Tibial artery (tissue), 4 donors: ENCODE results near the gene PCDHGA1.

Source experiments
- DNase-seq, 2 donors: peaks; one replicate each; pipeline ENCODE4 v3.0.0-alpha.2; 2019
- H3K27ac ChIP-seq, 2 donors: fragments of 200-600 bp; sonication (generic) in 1 of 2; 1 replicate in 1 of 2; 2 replicates in 1 of 2; pipeline ENCODE4 v1.5.1; 2018 to 2019; ENCODE audit warnings: mild to moderate bottlenecking in 1 of 2
- H3K27me3 ChIP-seq, 2 donors: fragments of 200-600 bp; sonication (generic) in 1 of 2; one replicate each; pipeline versions ENCODE4 v1.5.1 to v1.6.0; 2016 to 2019
- H3K36me3 ChIP-seq, 3 donors: fragments of 200-600 bp; sonication (generic) in 2 of 3; one replicate each; pipeline ENCODE4 v1.5.1; 2016 to 2019; ENCODE audit warnings: mild to moderate bottlenecking in 2 of 3
- H3K4me1 ChIP-seq, 4 donors: fragments of 200-600 bp; sonication (generic) in 2 of 4; 1 replicate in 3 of 4; 2 replicates in 1 of 4; pipeline ENCODE4 v1.5.1; 2016 to 2019
- H3K4me3 ChIP-seq, 2 donors: fragments of 200-600 bp; sonication (generic) in 1 of 2; 1 replicate in 1 of 2; 2 replicates in 1 of 2; pipeline ENCODE4 v1.5.1; 2018 to 2019; ENCODE audit warnings: mild to moderate bottlenecking in 2 of 2
- H3K9me3 ChIP-seq, 3 donors: fragments of 200-600 bp; sonication (generic) in 1 of 3; one replicate each; pipeline ENCODE4 v1.5.1; 2016 to 2019
- CTCF ChIP-seq, 2 experiments: fragments of 200-600 bp in 1 of 2; fragments of 450-650 bp in 1 of 2; IDR thresholded peaks; one replicate each; pipeline ENCODE4 v1.5.1; 2017 to 2019; ENCODE audit warnings: antibody characterized with exemption in 2 of 2, mild to moderate bottlenecking in 1 of 2, moderate library complexity in 1 of 2
- intact Hi-C: fragments of 100-400 bp; cut with DNase I; formaldehyde crosslinking; loops from one replicate; pipeline ENCODE4 v1.15.0; 2023; ENCODE audit warnings: low total_unique reads

The PCDHGA1 gene

GRCh38 chr5:141529002-141529401, 198.7 kb downstream of the PCDHGA1 start:
- TF ChIP-seq CTCF (IDR thresholded peaks at IDR 0.05): no peak
- intact Hi-C loops: no loop called here
- Histone ChIP-seq H3K27me3 (no peaks in the 10 kb centered on the region), H3K27ac (peak overlapping the region; percentile 49 to 71), H3K4me1 (peaks cover 0 to 34% (median 7%) of the 10 kb centered on the region in 4 donors), H3K36me3 (peaks cover 32 to 54% (median 49%) of the 10 kb centered on the region in 3 donors), H3K4me3 (no peak overlapping the region), H3K9me3 (no peaks in the 10 kb centered on the region)
- DNase-seq: peak in 1 of 2 donors; percentile 49

- no peaks in the 10 kb centered on the region for H3K9me3 ChIP-seq
- no peak for TF ChIP-seq CTCF (IDR thresholded peaks at IDR 0.05)
- no peak for DNase-seq
- intact Hi-C loops: no loop called here
- H3K27ac ChIP-seq: peak overlapping the region; percentile 49 to 71
- H3K4me3 ChIP-seq: no peak overlapping the region
- no peaks in the 10 kb centered on the region for H3K27me3 ChIP-seq
- H3K4me1 ChIP-seq: peaks cover 0 to 26% (median 3%) of the 10 kb centered on the region in 4 donors
- H3K36me3 ChIP-seq: peaks cover 32 to 59% (median 57%) of the 10 kb centered on the region in 3 donors
These were observed 199.6 kb downstream of the PCDHGA1 start for GRCh38 chr5:141529873-141530272.

GRCh38 chr5:141532726-141533125, 202.4 kb downstream of the PCDHGA1 start:
- Histone ChIP-seq H3K4me3 (no peak overlapping the region), H3K27ac (no peak overlapping the region), H3K27me3 (no peaks in the 10 kb centered on the region), H3K4me1 (peaks cover 0 to 20% (median 0%) of the 10 kb centered on the region in 4 donors), H3K9me3 (no peaks in the 10 kb centered on the region), H3K36me3 (peaks cover 23 to 50% (median 45%) of the 10 kb centered on the region in 3 donors)
- TF ChIP-seq CTCF (IDR thresholded peaks at IDR 0.05): no peak
- DNase-seq: no peak
- intact Hi-C loops: no loop called here

- DNase-seq: no peak
- no peak for TF ChIP-seq CTCF (IDR thresholded peaks at IDR 0.05)
- Histone ChIP-seq H3K36me3 (peaks cover 19 to 39% (median 34%) of the 10 kb centered on the region in 3 donors), H3K27ac (no peak overlapping the region), H3K27me3 (no peaks in the 10 kb centered on the region), H3K4me3 (no peak overlapping the region), H3K4me1 (peaks cover 0 to 10% (median 0%) of the 10 kb centered on the region in 4 donors), H3K9me3 (no peaks in the 10 kb centered on the region)
- intact Hi-C loops: no loop called here
These were observed 203.6 kb downstream of the PCDHGA1 start for GRCh38 chr5:141533897-141534296.

- H3K4me1 ChIP-seq: peaks cover 0 to 3% (median 0%) of the 10 kb centered on the region in 4 donors
- no peaks in the 10 kb centered on the region for H3K9me3 ChIP-seq
- intact Hi-C loops: no loop called here
- no peak overlapping the region for H3K4me3 ChIP-seq
- H3K27ac ChIP-seq: no peak overlapping the region
- no peak for TF ChIP-seq CTCF (IDR thresholded peaks at IDR 0.05)
- no peak for DNase-seq
- H3K27me3 ChIP-seq: no peaks in the 10 kb centered on the region
- peaks cover 11 to 34% (median 34%) of the 10 kb centered on the region in 3 donors for H3K36me3 ChIP-seq
These were observed 204.3 kb downstream of the PCDHGA1 start for GRCh38 chr5:141534492-141535213.
